Peyer's patch (tissue), 4 donors: ENCODE results near the gene PDE4D.

Experiments used
- CTCF ChIP-seq, 6 experiments: fragments of 450-650 bp in 4 of 6; fragments of 200-600 bp in 2 of 6; sonication (generic) in 1 of 6; IDR thresholded peaks; one replicate each; pipeline ENCODE4 v1.5.1; 2017 to 2019; ENCODE audit warnings: antibody characterized with exemption in 6 of 6, mild to moderate bottlenecking in 3 of 6, moderate library complexity in 1 of 6
- POLR2A ChIP-seq, 2 donors: fragments of 450-650 bp; IDR thresholded peaks; one replicate each; pipeline ENCODE4 v1.5.1; 2017; ENCODE audit warnings: antibody characterized with exemption in 2 of 2, mild to moderate bottlenecking in 2 of 2, moderate library complexity in 2 of 2

- TF ChIP-seq POLR2A (IDR thresholded peaks at IDR 0.05): no peak
- TF ChIP-seq CTCF (IDR thresholded peaks at IDR 0.05): no peak
Measured at GRCh38 chr5:59756373-59757035, 137.0 kb downstream of the PDE4D start.
